HG02973 (cell line): Measurements from ENCODE around the gene IRX2.

Source experiments
- ATAC-seq: cut with Tn5 transposase; IDR thresholded peaks from one replicate; pipeline ENCODE4 v1.9.1; 2021; ENCODE audit warnings: moderate library complexity; ENCODE audit not compliant: unreplicated experiment

Gene IRX2

DNA sequence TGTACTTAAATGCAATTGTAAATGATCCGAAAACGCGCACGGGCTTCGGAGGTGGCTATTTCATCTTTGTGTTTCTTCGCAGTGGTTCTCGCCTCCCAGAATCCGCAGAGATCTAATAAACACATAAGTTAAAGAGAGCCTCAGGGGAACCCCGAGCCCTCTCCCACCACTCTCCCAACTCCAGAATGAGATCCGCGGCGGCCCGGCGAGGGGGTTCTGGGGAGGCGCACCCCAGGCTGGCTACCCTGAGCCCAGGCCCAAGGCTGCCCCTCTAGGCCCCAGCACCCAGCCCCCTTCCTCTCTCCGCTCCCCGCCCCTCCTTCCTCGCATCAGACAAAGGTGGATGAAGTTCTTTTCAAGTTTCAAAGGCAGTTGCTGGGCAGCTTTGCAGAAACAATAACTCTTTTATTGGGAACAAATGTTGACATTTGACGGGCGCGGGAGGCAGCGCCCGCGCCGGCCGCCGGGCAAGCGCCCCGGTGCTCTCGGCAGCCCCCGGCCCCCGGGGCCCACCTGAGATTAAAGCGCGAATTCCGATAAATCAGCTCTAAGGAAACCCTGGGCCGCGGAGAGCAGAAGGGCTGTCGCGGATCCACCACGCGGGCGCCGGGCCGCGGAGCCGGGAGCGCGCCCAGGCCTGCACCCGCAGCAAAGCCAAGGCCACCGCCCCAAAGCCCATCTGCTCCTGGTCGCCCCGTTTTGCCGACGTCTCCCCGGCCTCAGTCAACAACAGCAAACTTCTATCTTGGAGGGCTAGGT, 8.4 kb downstream of the IRX2 start:
- ATAC-seq, result no peak

DNA sequence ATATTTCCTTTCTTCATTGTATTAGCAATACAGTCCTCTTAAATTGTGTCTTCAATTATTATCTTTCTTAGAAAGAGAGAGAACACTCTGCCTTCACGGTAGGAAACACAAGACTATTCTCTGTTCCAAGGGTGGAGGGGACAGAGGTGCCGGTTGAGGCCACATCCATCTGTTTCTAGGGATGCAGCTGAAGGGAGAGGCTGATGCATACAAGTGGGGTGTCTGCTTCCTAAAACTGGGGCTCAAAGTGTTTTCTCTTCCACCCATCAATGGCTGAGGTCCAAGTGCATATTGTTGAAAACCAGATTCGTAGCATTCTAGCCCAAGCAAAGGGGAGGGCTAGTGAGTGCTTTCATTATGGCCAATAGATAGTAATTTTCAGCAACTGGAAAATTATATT, 9.5 kb downstream of the IRX2 start:
- no peak for ATAC-seq

DNA sequence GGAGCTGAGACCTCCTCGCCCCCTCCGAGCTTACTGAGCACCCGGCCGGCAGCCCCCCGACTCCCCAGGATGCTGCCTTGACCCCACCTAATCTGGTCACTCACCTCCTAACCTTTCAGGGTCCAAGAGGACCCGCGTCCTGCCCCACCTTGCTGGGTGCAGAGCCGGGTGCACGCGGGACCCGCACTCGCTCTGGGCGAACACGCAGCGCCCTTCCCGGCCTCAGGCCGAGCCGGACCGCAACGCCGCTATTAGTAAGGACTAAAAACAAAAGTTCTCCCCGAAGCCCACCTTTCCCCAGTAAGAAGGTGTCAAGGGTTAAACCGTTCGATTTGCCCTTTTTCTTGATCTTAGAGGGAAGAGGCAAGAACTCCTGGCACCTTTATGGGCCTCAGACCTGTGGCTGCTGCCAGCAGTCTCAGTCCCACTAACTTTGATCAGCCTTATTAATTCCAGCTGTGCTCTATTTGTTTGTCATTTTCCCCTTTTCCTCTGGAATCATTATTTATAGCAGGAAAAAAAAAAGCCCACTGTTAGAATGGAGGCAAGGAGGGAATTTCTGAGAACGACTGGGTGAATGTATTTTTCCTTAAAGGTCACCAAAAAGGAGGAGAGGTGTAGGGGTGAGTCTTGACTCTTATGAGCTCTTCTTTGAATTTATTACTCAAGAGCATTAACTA, 10.5 kb downstream of the IRX2 start:
- no peak for ATAC-seq

DNA sequence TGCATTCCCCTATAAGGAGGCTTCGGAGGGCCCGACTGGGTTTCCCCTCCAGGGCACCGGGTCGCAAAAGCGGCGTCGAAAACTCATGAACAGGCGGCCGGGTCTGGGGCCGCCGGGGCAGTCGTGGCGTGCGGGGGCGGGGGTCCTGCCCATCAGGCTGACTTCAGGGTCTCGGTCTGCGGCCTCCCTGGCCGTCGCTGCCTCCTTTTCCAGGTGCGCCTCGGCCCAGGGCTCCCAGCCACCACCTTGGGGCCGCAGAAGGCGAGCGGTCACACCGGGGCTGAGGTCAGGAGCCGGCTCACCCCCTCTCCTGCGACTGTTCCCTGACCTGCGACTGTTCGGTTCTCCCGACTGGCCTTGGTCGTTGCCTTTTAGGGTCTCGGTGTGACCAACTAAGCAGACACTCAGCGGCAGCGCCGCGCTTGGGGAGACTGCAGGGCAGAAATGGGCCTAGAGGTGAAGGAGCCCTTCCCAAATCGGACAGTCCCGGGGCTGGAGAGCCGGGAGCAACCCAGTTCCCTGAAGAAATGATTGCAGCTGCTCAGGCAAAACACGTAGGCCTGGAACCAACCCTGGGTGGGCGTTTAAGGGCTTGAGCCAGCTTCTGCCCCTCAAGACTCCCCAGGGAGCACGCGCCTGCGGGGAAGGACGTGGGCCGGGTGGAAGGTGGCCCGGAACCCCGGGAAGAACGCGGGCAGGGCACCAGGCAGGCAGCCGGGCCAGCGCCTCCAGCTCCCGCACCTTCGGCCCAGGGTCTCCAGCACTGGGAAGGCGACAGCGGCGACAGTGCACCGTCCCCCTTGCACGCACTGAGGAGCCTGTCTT, 11.2 kb downstream of the IRX2 start:
- no peak for ATAC-seq

DNA sequence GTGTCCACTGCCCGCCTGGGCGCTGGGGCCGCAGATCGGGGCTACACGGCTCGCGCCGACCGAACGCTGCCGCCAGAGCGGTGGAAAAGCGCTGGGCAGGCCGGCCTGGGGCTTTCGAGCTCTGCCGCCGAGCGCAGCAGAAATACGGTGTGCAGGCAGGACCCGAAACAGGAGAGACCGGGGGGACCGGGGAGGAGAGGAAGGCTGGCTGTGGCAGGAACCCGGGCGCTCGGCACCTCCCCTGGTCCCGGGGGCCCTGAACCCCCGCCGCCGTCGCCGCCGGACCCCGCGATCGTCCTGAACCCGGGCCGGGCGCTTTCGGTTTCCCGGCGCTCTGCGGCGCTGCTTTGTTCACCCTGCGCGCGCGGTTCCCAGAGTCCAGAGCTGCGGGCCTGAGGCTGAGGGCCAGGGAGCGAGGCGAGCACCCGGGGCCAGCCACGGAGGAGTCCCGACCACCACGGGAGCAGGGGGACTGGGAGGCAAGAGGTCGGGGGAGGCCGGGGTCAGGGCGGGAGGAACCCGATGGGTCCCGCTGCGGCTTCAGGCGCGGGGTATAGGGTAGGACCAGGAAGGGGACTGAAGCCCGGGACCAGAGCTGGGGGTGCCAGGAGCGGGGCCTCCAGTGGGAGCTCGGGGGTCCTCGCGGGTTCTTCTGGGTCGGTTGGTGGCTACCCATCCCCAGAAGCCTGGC, 12.0 kb downstream of the IRX2 start:
- no peak for ATAC-seq

DNA sequence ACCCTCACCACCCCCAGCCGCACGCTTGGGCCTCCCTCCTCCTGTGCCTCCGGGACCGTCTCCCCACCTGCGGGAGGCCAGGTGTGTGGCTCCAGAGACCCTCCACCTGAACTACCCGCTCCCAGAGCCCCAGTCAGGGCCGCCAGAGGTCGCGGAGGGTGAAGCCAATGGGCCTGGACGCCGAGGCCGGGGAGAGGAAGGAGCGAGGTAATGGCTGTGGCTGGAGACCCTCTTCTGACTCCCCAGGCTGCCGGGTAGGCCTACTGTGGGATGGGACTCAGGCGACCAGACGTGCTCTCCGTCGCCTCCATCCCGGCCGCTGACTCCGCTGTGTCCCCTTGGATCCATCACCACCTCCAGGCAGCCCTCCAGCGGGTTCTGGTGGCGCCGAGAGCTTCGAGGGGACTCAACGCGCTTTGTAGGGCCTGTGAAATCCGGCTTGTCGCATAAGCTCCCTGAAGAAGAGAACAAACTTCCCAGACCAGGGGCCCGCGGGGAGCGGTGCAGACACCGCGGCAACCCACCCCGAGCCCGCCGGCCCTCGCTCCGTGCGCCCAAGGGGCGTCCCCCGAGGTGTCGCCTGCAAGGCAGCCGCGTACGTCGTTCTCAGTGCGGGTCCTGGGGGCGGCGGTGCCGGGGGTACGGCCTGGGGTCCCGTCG, 12.6 kb downstream of the IRX2 start:
- no peak for ATAC-seq

DNA sequence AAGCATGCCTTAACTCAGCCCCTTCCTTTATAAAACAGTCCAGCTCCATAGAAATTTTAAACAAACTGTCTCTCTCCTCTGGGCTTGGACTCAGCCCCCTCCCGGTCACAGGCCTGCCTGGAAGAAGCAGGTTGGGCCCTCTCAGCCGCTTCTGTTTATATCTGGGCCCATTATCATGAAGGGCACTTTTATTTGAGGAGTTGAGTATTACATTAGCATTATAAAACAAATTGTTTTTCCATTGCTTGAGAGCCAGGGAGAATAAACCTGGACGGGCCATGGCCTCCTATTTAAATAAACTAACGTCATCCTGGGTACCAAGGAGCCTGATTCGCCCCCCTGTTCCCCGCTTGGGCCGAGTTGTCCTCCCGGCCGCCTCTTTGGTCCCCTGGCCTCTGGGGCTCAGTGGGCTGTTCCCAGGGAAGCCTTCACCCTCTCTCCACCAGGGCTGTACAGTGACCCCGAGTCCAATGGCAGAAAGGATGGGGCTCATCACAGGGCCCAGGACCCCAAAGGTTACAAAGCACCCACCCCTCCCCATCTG, 13.2 kb downstream of the IRX2 start:
- no peak for ATAC-seq

DNA sequence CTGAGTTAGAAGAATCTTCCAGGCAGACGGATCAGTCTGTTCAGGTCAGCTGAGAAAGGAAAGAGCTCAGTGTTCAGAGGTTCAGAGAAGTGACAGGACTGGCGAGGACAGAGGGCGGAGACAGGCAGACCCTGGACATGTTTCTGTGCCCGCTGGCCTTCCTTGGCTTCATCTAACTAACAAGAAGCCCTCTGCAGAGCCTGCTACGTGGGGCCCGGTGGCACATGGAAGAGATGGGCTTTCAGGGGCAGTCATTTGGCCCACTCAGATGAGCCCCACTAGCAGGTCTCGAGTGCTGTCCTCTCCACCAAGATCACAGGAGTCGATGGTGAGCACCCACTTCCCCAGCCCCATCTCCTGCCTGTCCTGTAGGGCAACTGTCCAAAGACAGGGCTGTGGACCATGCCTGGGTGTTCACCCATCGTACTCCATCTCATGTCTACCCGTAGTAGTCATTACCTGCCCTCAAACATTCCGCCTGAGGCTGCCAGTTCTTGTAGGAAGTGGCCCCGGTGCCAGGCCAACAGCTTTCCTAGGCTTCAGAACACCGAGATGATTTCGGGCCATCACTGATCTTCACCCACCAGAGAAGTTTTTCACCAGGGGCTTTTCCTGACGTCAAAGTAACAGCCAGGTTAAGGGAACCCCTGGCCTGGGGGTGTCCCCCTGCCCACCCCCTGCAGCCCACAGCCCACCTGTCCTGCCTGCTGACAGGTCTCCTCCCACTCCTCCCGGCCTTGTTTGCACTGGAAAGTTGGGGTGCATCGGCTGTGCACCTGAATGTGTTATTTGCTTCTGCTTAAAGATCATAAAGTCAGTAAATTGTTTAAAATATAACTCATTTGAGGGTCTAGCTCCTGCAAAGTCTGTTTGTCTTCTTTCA, 14.0 kb downstream of the IRX2 start:
- no peak for ATAC-seq

DNA sequence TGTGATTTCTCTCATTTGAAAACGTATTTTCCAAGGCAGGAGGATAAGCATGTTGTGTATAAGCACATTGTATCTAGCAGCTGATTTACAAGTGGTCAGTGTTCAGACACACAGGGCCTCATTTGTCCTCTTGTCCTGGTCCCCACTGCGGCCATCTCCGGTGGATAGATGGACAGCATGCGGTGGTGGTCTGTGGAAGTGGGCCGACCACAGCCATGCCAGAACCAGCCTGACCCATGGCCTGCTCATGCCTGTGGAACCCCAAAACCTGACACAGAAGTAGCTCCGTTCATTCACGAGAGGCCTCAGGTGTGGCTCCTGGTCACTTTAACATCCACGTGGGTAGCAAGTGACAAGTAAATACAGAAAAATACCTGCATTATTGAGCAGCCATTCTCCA, 14.6 kb downstream of the IRX2 start:
- ATAC-seq, result no peak

DNA sequence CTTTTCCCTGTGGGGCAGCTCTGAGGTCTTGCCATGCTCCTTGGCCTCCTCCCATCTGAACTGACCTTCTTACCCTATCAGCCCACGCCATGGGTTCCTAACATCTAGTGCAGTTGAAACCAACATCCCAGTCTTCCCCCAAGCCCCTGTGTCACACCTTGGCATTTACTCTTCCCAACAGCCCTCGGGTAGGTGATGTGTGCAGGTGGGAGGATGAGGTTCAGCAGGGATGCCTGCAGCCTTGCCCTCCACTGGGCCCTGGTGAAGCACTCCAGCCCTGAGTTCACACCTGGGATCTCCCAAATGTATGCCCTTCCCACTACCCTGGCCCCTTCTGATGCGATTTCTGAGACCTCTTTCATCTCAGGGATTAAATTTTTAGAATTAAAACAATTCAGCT, 15.5 kb downstream of the IRX2 start:
- ATAC-seq, result no peak

DNA sequence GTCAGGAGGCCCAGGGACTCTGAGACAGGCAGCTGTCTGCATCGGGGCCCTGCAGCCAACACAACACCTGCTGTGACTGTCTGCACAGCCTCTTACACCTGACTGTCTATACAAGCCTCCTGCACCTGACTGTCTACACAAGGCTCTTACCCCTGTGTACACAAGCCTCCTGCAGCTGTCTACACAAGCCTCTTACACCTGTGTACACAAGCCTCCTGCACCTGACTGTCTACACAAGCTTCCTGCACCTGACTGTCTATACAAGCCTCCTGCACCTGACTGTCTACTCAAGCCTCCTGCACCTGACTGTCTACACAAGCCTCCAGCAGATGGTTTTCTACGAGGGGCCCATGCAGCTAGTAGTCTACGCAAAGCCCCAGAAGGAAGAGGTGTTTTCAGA, 18.6 kb downstream of the IRX2 start:
- ATAC-seq, result no peak

DNA sequence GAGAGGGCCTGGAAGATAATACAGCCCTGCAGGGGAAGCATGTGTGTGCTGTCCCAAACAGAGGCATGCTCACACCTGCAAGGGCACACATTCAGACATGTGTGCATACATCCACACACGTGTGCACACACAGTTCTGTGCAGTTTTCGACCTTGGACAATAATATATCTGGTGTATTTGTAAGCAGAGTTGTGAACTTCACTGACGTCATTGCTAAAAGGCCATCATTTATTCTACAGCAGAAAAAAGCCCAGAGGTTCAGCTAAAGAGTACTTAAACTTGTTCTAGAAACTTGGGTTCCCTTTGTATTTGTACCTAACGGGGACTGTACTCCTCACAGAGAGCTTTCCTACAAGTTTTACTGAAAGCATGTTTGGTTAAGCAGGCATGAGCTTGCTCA, 19.5 kb downstream of the IRX2 start:
- ATAC-seq, result no peak

DNA sequence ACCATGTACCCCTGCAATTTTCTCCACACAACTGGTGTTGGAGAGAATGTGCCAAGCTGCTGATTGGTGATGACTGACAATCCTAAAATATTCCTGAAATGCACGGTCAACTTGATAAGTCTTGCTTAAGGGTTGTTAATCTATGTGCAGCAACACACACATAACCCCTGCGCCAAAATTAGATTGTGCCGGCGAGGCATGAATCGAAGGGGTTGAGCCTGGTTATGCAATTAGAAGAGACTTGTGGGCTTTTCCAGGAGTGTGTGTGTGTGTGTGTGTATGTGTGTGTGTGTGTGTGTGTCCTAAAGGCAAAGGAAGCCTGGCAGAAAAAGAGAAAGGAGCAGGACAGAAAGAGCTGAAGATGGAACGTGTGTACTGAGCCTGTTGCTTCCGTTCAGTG, 22.3 kb downstream of the IRX2 start:
- no peak for ATAC-seq

DNA sequence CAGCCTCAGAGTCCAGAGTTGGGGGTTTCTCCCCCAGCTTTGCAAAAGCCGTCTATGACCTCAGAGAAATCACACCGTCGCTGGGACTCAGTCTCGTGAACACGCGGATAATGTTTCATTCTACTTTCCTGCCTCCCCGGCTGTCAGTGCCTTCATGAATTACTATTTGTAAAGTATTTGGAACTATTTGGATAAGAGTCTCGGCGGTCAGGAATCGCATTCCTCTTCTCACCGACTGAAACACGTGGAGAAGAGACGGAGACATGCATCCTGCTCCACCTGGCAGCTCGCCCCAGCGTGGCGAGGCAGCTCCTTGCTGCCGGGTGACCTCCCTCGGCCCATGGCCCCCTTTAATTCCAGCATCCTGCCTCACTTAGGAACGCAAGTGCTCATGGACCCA, 23.9 kb downstream of the IRX2 start:
- no peak for ATAC-seq

DNA sequence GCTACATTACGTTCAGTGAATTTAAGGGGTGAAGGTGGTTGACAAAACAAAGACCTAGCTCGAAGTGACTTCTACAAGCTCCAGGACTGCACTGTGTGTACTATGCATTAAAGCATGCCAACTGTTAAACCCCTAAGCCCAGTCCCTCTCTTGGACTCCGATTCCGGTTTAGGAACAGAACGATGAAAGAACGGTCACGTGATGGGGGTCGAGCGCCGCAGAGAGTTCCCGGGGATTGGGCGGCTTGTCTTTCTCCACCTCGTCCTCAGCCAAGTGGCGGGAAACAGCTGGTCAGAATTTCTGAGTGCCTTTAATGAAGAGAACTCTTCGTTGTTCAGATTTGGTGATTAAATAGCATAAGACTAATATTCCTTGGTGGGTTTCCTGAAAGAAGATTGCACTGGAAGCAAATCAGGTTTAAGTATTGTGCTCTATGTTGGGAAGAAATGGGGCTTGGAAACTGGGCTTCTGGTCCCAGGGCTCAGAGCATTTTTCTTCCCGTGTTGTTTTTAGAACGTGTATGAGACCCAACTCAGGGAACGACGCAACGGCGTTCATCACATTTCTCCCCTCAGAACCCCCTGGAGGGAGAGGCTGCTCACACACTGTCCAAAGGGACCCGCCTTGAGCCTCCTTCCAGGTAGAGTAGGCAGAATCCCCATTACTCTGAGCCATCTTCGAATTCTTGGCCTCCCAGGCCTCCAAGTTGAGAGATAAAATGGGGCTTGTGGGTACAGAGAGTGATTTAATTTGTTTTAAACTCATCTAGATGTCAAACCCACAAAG, 25.3 kb downstream of the IRX2 start:
- ATAC-seq, result no peak

DNA sequence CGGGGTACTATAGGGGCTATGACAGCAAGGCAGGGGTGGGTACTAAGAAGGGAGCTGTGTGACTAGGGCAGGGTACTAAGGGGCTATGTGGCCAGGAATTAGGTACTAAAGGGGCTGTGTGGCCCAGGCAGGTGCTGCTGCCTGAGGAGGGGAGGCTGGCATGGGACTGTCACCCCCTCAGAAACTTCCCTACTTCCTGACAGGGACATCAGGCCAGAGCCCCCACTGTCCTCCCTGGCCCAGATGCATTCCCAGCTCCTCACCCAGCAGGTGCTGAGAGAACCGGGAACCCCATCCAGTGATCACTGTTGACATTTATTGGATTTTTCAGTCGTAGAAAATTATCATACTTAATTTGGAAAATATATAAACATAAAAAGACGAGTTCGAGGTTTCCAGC, 26.6 kb downstream of the IRX2 start:
- no peak for ATAC-seq

DNA sequence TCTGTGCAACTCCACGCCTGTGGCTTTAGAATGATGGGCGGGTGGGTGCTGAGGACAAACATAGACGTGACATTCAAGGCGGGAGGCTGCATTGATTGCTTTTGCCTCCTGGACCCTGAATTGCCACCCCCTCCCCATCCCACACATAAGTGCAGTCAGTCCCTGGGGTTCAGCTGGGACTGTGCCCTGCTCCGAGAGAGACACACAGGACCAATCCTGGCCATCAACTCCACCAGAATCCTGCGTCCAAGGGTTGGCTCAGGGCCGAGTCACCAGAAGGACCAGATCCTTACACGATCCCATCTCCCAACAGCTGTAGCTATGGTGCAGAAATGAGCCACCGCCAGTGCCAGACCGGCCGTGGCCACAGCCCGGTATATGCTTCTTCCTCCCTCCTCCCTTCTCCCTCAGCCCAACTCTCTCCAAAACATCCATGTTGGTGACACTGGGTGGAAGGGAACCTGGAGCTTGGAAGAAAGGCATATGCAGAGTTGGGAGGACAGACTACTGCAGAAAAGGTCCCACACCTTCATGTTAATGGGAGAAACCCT, 27.4 kb downstream of the IRX2 start:
- no peak for ATAC-seq

DNA sequence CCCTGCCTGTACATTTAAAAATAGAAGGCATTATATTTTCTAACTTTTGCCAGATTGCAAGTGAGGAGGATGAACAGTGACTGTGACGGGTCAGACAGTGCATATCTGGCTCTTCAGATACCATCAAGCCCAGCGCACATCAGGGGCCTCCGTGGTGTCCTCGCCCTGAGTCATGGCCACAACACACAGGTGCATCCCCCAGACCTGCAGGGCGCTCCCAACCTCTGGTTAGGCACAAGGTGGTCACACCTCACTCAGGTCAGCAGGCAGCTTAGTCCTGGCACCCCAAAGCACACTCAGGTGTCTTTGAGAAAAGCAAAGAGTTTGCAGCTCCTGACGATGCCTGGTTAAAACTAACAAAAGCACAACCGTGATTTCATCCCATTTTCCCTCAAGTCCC, 28.6 kb downstream of the IRX2 start:
- no peak for ATAC-seq
